HUES64 (cell line): ENCODE results near the gene SLC27A5.
"Not testable (repeated sequence)": the region's sequence is repeated elsewhere in the genome, so short reads cannot be mapped to it uniquely, and the experiment has no call there.

Experiments
- H3K27ac ChIP-seq: 2 replicates; pipeline ENCODE4 v1.7.0; 2013; ENCODE audit warnings: low read depth, low read length, inconsistent platforms
- H3K27me3 ChIP-seq: 2 replicates; pipeline ENCODE4 v1.6.1; 2013; ENCODE audit warnings: mild to moderate bottlenecking, low read length; ENCODE audit not compliant: insufficient read depth
- H3K36me3 ChIP-seq: 2 replicates; pipeline ENCODE4 v1.6.1; 2013; ENCODE audit warnings: mild to moderate bottlenecking, low read length; ENCODE audit not compliant: insufficient read depth
- H3K4me1 ChIP-seq: 2 replicates; pipeline ENCODE4 v1.6.1; 2013; ENCODE audit warnings: mild to moderate bottlenecking, low read length, moderate library complexity; ENCODE audit not compliant: insufficient read depth
- H3K4me3 ChIP-seq: 2 replicates; pipeline ENCODE4 v1.5.1; 2013; ENCODE audit warnings: mild to moderate bottlenecking, low read length, moderate library complexity
- H3K9ac ChIP-seq: 2 replicates; pipeline ENCODE4 v1.6.1; 2013; ENCODE audit warnings: mild to moderate bottlenecking, low read depth, low read length
- H3K9me3 ChIP-seq: 2 replicates; pipeline ENCODE4 v1.6.1; 2013; ENCODE audit warnings: low read depth, low read length; ENCODE audit not compliant: insufficient read depth
- WGBS: fragments of 150-250, 120-280 bp; methylation state at CpG from one replicate; pipeline ENCODE4 v1.1.7; 2013; ENCODE audit warnings: missing lambda C conversion rate; 5-methylcytosine and 5-hydroxymethylcytosine counted together

The SLC27A5 gene

DNA sequence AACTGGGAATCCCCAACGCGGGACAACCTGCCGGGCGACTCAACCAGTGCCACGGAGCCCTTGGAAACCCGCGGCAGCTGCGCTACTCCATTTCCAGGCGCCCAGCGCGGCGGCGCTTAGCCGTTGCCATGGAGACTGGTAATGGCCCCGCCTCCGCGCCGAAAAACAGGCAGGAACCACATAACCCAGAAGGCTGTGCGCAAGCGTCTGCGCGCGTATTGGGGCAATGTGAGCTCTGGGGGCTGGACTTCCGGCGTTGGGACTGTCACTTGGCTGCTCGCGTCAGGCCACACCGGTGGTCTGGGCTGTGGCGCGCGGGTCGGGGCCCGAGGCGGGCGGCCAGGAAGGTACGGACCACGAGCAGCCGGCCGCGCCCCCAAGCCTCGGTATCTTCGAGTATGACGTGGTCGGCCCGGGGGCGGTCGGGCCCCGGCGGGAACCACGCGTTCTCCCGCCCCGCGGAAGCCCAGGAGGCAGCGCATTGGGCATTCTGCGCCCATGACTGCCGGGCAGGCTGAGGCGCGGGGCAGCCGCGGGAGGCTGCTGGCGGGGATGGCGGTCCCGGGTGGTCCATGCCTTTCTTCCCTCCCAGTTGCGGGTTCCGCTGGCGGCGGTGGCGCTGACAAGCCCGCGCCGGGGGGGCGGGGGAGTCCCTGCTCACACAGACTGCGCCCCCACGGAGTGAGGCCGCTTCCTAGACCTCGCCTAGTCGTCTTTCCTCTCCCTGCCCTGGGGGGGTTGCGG, 60.3 kb downstream of the SLC27A5 start, which contains the start of gene ZNF324B:
TSS of gene ZNF324B (plus strand) at position 265 of the 744 bp plus-strand sequence. CDS start 2,080 bp downstream, outside the sequence.
- no peaks in the 10 kb centered on the region for H3K36me3 ChIP-seq
- under 1% methylated on average over 79 of the region's 79 CpGs for WGBS
- peak within 1 kb of the TSS; percentile 36; the same call in 1 of the 2 replicates for H3K9ac ChIP-seq
- no peaks in the 10 kb centered on the region for H3K4me1 ChIP-seq
- peaks cover 31% of the 10 kb centered on the region for H3K27me3 ChIP-seq
- H3K4me3 ChIP-seq = peak within 1 kb of the TSS; percentile 63
- H3K9me3 ChIP-seq = peaks cover 20% of the 10 kb centered on the region
- no peak within 1 kb of the TSS for H3K27ac ChIP-seq

DNA sequence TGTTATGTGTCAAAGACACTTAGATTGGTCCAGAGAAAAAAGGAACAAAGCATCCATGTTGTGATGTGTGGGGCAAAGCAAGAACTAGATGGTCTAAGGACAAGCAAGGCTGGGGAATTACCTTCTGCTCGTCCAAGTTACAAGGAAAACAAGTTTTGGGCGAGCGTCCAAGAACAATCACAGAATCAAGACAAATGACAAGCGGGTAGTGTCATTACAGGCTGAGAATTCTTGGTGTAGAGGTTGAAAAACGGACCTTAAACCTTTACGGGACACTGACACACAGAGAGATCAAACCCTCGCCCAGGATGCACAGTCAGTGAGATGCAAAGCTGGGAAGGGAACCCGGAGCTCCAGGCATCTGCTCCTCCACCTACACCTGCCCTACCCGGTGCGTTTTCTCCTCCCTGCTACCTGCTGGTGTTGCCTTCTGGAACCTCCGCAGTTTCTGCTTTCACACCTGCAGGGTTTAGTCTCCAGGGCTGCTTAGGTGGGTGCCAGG, 60.9 kb downstream of the SLC27A5 start:
- Histone ChIP-seq H3K9me3 (peaks cover 20% of the 10 kb centered on the region), H3K27ac (no peak overlapping the region), H3K27me3 (peaks cover 33% of the 10 kb centered on the region), H3K4me3 (peak overlapping the region; percentile 63), H3K36me3 (no peaks in the 10 kb centered on the region), H3K4me1 (no peaks in the 10 kb centered on the region), H3K9ac (no peak overlapping the region)
- 18% methylated on average over 11 of the region's 11 CpGs for WGBS

DNA sequence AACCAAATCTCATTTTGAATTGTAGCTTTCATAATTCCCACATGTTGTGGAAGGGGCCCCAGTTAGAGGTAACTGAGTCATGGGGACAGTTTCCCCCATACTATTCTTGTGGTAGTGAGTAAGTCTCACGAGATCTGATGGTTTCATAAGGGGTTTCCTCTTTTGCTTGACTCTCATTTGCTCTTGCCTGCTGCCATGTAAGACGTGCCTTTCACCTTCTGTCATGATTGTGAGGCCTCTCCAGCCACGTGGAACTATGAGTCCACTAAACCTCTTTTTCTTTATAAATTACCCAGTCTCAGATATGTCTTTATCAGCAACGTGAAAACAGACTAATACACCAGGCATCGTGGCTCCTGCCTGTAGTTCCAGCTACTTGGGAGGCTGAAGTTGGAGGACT, 61.8 kb downstream of the SLC27A5 start:
- Histone ChIP-seq H3K27me3 (peaks cover 37% of the 10 kb centered on the region), H3K9me3 (peaks cover 20% of the 10 kb centered on the region)
- H3K4me1 ChIP-seq, H3K4me3 ChIP-seq, H3K9ac ChIP-seq, H3K27ac ChIP-seq, H3K36me3 ChIP-seq: not testable (repeated sequence)
- WGBS = 57% methylated on average over 5 of the region's 5 CpGs

DNA sequence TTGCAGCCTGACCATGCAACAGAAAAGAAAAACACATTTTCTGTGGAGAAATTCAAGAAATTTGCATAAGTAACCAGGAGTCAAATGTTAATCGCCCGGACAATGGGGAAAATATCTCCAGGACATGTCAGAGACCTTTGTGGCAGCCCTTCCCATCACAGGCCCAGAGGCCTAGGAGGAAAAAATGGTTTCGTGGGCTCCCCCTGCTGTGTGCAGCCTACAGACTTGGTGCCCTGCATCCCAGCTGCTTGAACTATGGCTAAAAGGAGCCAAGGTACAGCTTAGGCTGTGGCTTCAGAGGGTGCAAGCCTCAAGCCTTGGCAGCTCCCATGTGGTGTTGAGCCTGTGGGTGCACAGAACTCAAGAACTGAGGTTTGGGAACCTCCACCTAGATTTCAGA, 62.9 kb downstream of the SLC27A5 start:
- not testable (repeated sequence) for H3K36me3 ChIP-seq, H3K4me3 ChIP-seq, H3K27ac ChIP-seq, H3K9ac ChIP-seq, H3K4me1 ChIP-seq
- H3K27me3 ChIP-seq = peaks cover 45% of the 10 kb centered on the region
- H3K9me3 ChIP-seq = peaks cover 20% of the 10 kb centered on the region
- WGBS = 79% methylated on average over 3 of the region's 3 CpGs
